Measurements from ENCODE around the gene SPN. TPM values are rescaled to one million over a fixed set of nuclear protein-coding genes. Genes with fewer than 3 reads are reported as not detected.

SPN gene
- total and polyA plus RNA-seq, 9 of the 15 experiments (the other 6 are each of a cell fraction or from before 2014, with no cell fraction given), result 24.3 to 225 (median 79.4) TPM

- TF ChIP-seq TAF1 (IDR thresholded peaks at IDR 0.05; ENCODE audit: control insufficient read depth, extremely low read depth, insufficient read depth, low read length, severe bottlenecking) (peak; percentile 21), MAZ (CRISPR knock-in tag; conservative IDR thresholded peaks at IDR 0.05 in 1 of 2, IDR thresholded peaks at IDR 0.05 in 1 of 2) (peak in 1 of 2 experiments; percentile 23; a peak in 1 of 4 replicates), KDM5B (IDR thresholded peaks at IDR 0.05; ENCODE audit: insufficient replicate concordance, low read depth, low read length) (peak; percentile 49), EP300 (IDR thresholded peaks at IDR 0.05; ENCODE audit: low read length) (no peak), POLR2A (conservative IDR thresholded peaks at IDR 0.05) (peak; percentile 69), HIVEP1 (CRISPR knock-in tag; IDR thresholded peaks at IDR 0.05) (no peak), RCOR1 (IDR thresholded peaks at IDR 0.05; ENCODE audit: borderline replicate concordance in 1 of 2, low read depth in 2 of 2, low read length in 2 of 2) (peak in 1 of 2 experiments; percentile 36; a peak in 1 of 4 replicates), PHF8 (IDR thresholded peaks at IDR 0.05; ENCODE audit: borderline replicate concordance, low read length) (no peak), KDM2B (CRISPR knock-in tag; IDR thresholded peaks at IDR 0.05) (no peak), C11orf30 (IDR thresholded peaks at IDR 0.05; ENCODE audit: low read depth) (no peak), SP1 (CRISPR knock-in tag; IDR thresholded peaks at IDR 0.05) (no peak), ZBTB34 (CRISPR knock-in tag; IDR thresholded peaks at IDR 0.05) (no peak), ARID3A (IDR thresholded peaks at IDR 0.05; ENCODE audit: borderline replicate concordance, low read depth, low read length) (no peak), ZNF592 (IDR thresholded peaks at IDR 0.05) (peak; percentile 55; the same call in 1 of the 2 replicates), POLR2B (IDR thresholded peaks at IDR 0.05; ENCODE audit: low read depth, partially characterized antibody) (peak; percentile 60), THRB (CRISPR knock-in tag; conservative IDR thresholded peaks at IDR 0.05) (no peak), KDM1A (IDR thresholded peaks at IDR 0.05) (peak in 1 of 2 experiments; percentile 30; a peak in 1 of 4 replicates)
These were observed 15.7 kb downstream of the SPN start, which contains the start of gene QPRT (continued) for GRCh38 chr16:29678691-29679267.
